Thyroid gland (tissue), 4 donors: ENCODE measurements around the gene CCDC197.

Source experiments
- CTCF ChIP-seq, 6 experiments: fragments of 200-600 bp in 3 of 6; fragments of 450-650 bp in 3 of 6; sonication (generic) in 3 of 6; IDR thresholded peaks; one replicate each; pipeline ENCODE4 v1.5.1; 2016 to 2019; ENCODE audit warnings: antibody characterized with exemption in 6 of 6, mild to moderate bottlenecking in 2 of 6, inconsistent platforms in 1 of 6, moderate library complexity in 1 of 6
- POLR2A ChIP-seq, 2 donors: fragments of 450-650 bp; IDR thresholded peaks; one replicate each; pipeline ENCODE4 v1.6.1; 2017; ENCODE audit warnings: antibody characterized with exemption in 2 of 2, mild to moderate bottlenecking in 2 of 2, moderate library complexity in 1 of 2

GRCh38 chr14:94021416-94022157 is 24.5 kb downstream of the CCDC197 start:
- no peak for TF ChIP-seq CTCF (IDR thresholded peaks at IDR 0.05)
- TF ChIP-seq POLR2A (IDR thresholded peaks at IDR 0.05): no peak
